Stimulated activated naive CD8-positive, alpha-beta T cell treated with anti-CD3 and anti-CD28 coated beads, Interleukin-15, Interleukin-2, amounts not matched to agents 100 ng/mL and 50 ng/mL, for 24 hours (primary cell): Measurements from ENCODE around the gene IFRD2.
"Not testable (repeated sequence)": the region's sequence is repeated elsewhere in the genome, so short reads cannot be mapped to it uniquely, and the experiment has no call there.

ENCODE experiments used
- H3K27ac Mint-ChIP-seq: one replicate; pipeline ENCODE4 v1.8.0; 2021; ENCODE audit warnings: mild to moderate bottlenecking, mixed read lengths
- H3K27me3 Mint-ChIP-seq: one replicate; pipeline ENCODE4 v1.8.0; 2021; ENCODE audit warnings: mixed read lengths
- H3K36me3 Mint-ChIP-seq: one replicate; pipeline ENCODE4 v1.8.0; 2021; ENCODE audit warnings: low read depth, mixed read lengths
- H3K4me1 Mint-ChIP-seq: one replicate; pipeline ENCODE4 v1.8.0; 2021; ENCODE audit warnings: low read depth, mixed read lengths
- H3K4me3 Mint-ChIP-seq: one replicate; pipeline ENCODE4 v1.8.0; 2021; ENCODE audit warnings: mild to moderate bottlenecking, mixed read lengths
- H3K9me3 Mint-ChIP-seq: one replicate; pipeline ENCODE4 v1.8.0; 2021; ENCODE audit warnings: mixed read lengths

IFRD2 gene

DNA sequence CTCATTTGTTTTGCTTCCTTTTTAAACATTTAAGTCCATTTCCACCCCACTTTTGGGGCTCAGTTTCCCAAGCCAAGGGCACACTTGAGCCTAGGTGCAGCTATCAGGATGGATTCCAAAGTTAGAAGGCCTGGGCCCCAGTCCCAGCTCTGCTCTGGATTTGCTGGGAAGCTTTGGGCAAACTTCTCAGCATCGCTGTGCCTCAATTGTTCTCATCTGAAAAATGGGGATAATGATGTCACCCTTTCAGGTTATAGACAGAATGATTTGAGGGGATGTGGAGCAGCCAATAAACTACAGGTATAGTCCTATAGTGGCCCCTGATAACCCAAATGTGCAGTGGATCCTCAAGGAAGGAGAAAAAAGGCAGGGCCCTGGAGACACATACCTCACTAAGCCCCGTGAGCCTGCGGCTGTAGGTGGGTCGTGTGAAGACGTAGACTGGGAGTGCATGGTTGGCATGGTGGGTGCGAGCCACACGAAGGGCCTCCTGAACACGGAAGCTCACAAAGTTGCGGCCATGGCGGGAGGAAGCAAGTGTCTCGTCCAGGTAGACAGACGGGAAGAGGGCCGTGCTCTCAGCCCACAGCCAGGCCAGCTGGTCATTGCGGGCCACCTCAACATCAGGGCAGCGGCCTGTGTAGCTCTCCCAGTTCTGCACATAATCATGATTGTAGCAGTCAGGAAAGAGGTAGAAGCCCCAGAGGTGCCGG is 27.1 kb upstream of the IFRD2 start:
- Mint-ChIP-seq H3K9me3 (no peaks in the 10 kb centered on the region), H3K4me1 (peaks cover 37% of the 10 kb centered on the region), H3K27ac (no peak overlapping the region), H3K36me3 (peaks cover 8% of the 10 kb centered on the region), H3K27me3 (no peaks in the 10 kb centered on the region), H3K4me3 (peak overlapping the region; percentile 26)

DNA sequence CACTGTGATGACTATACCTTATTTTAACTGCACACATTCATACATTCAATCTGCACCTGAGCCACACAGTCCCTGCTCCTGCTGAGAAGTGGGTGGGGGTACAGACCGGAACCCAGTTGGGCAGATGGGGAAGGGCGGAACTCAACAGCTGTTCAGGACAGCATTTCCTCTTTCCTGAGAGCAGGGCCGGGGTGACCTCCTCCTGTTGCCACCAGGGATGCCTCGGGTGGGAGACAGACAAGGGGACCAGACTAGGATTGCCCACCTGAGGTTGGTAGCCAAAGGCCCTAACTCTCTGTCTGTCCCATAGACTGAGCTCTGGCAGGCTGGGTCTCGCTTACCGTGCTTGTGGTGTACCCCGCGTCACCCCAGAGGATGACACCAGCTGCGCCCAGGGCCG is 26.4 kb upstream of the IFRD2 start:
- Mint-ChIP-seq H3K4me3 (no peak overlapping the region), H3K9me3 (no peaks in the 10 kb centered on the region), H3K27me3 (no peaks in the 10 kb centered on the region), H3K27ac (no peak overlapping the region), H3K36me3 (peaks cover 8% of the 10 kb centered on the region), H3K4me1 (peaks cover 37% of the 10 kb centered on the region)

GRCh38 chr3:50318163-50318562 is 25.9 kb upstream of the IFRD2 start:
- H3K27me3 Mint-ChIP-seq: no peaks in the 10 kb centered on the region
- peaks cover 8% of the 10 kb centered on the region for H3K36me3 Mint-ChIP-seq
- no peak overlapping the region for H3K4me3 Mint-ChIP-seq
- no peaks in the 10 kb centered on the region for H3K9me3 Mint-ChIP-seq
- no peak overlapping the region for H3K27ac Mint-ChIP-seq
- H3K4me1 Mint-ChIP-seq: peaks cover 37% of the 10 kb centered on the region

- peaks cover 8% of the 10 kb centered on the region for H3K36me3 Mint-ChIP-seq
- no peaks in the 10 kb centered on the region for H3K9me3 Mint-ChIP-seq
- H3K27ac Mint-ChIP-seq: no peak overlapping the region
- H3K27me3 Mint-ChIP-seq: no peaks in the 10 kb centered on the region
- no peak overlapping the region for H3K4me3 Mint-ChIP-seq
- peaks cover 37% of the 10 kb centered on the region for H3K4me1 Mint-ChIP-seq
Observed at GRCh38 chr3:50317300-50317699, 25.1 kb upstream of the IFRD2 start.

DNA sequence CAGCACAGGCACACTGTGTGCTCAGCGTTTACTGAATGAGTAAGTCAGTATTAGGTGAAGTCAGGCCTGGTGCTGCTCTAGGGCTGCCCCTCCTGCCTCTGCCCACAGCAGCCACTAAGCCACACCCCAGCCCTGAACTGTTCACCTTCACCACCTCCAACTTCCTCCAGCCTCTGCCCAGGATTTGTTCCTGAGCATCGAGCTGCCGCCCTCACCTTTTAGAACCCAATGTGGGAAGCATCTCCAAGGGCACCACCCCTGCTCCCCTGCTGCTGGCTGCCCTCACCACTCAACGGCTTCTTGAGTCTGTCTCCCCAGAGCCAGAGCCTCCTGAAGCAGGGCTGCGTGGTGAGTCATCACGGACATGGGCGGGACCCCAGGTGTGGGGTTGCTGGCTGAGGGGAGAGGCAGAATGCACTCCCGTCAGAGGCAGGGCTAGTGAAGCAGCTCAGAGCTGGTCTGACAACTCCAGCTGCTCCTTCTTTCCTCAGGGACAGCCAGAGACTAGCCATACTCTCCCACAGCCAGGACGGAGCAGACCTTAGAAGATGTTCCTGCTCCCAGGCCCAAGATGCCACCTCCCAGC is 24.5 kb upstream of the IFRD2 start:
- H3K27ac Mint-ChIP-seq: no peak overlapping the region
- H3K9me3 Mint-ChIP-seq: no peaks in the 10 kb centered on the region
- H3K4me3 Mint-ChIP-seq: no peak overlapping the region
- peaks cover 37% of the 10 kb centered on the region for H3K4me1 Mint-ChIP-seq
- H3K27me3 Mint-ChIP-seq: no peaks in the 10 kb centered on the region
- H3K36me3 Mint-ChIP-seq: peaks cover 8% of the 10 kb centered on the region

- H3K27ac Mint-ChIP-seq: no peak overlapping the region
- no peaks in the 10 kb centered on the region for H3K9me3 Mint-ChIP-seq
- H3K36me3 Mint-ChIP-seq: peaks cover 10% of the 10 kb centered on the region
- H3K4me3 Mint-ChIP-seq: no peak overlapping the region
- no peaks in the 10 kb centered on the region for H3K27me3 Mint-ChIP-seq
- H3K4me1 Mint-ChIP-seq: peaks cover 28% of the 10 kb centered on the region
Observed at GRCh38 chr3:50314816-50315215, 22.6 kb upstream of the IFRD2 start.

GRCh38 chr3:50314342-50314741 is 22.1 kb upstream of the IFRD2 start:
- Mint-ChIP-seq H3K36me3 (peaks cover 14% of the 10 kb centered on the region), H3K9me3 (no peaks in the 10 kb centered on the region), H3K4me3 (no peak overlapping the region), H3K27ac (no peak overlapping the region), H3K4me1 (peaks cover 25% of the 10 kb centered on the region), H3K27me3 (no peaks in the 10 kb centered on the region)

- H3K36me3 Mint-ChIP-seq: peaks cover 10% of the 10 kb centered on the region
- not testable (repeated sequence) for H3K27me3 Mint-ChIP-seq, H3K4me1 Mint-ChIP-seq, H3K9me3 Mint-ChIP-seq, H3K4me3 Mint-ChIP-seq, H3K27ac Mint-ChIP-seq
Observed at GRCh38 chr3:50312041-50312440, 19.8 kb upstream of the IFRD2 start.

GRCh38 chr3:50304601-50305000 is 12.4 kb upstream of the IFRD2 start:
- no peaks in the 10 kb centered on the region for H3K9me3 Mint-ChIP-seq
- no peak overlapping the region for H3K4me3 Mint-ChIP-seq
- peaks cover 20% of the 10 kb centered on the region for H3K4me1 Mint-ChIP-seq
- H3K36me3 Mint-ChIP-seq: peaks cover 6% of the 10 kb centered on the region
- no peaks in the 10 kb centered on the region for H3K27me3 Mint-ChIP-seq
- no peak overlapping the region for H3K27ac Mint-ChIP-seq

DNA sequence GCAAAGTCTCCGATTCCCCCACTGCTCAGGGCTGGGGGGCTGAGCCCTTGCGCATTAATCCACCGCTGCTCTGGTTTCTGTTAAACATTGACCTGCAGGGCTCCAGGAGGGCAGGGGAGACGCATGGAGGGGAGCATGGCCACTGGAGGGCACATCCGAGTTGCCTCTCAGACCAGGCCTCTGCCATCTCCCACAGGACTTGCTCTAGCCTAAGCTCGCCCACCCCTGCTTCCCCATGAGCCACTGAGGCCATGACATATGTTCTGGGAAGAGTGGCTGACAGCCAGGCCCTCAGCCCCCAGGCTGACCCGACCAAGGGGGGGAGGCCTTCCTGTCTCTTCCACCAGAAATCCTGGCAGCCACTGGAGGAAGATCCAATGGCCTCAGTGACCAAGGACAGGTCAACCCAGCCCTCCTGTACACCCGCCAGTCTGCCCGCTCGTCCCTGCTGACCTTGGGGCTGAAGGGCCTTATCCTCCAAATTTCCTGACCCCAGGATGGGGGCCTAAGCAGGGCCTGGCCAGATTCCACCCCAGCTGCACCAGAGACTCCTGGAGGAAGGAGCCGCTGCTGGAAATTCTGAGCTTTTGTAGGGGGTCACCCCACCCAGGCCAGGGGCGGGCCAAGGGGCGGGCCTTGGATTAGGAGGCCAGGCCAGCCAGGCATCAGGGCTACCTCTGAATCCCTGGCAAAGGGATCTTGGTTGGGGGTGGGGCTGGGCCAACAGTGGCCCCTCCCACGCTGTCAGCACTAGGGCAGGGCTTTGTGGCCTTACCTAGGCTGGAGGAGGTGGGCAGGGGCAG is 11.0 kb upstream of the IFRD2 start, which contains the start of gene HYAL1:
Gene HYAL1, minus strand, starts transcription at position 562 of the 803 bp plus-strand sequence. CDS start 618 bp downstream, outside the sequence.
- Mint-ChIP-seq H3K4me3 (no peak within 1 kb of the TSS), H3K27ac (no peak within 1 kb of the TSS), H3K27me3 (no peaks in the 10 kb centered on the region), H3K4me1 (peaks cover 25% of the 10 kb centered on the region), H3K9me3 (no peaks in the 10 kb centered on the region), H3K36me3 (no peaks in the 10 kb centered on the region)

DNA sequence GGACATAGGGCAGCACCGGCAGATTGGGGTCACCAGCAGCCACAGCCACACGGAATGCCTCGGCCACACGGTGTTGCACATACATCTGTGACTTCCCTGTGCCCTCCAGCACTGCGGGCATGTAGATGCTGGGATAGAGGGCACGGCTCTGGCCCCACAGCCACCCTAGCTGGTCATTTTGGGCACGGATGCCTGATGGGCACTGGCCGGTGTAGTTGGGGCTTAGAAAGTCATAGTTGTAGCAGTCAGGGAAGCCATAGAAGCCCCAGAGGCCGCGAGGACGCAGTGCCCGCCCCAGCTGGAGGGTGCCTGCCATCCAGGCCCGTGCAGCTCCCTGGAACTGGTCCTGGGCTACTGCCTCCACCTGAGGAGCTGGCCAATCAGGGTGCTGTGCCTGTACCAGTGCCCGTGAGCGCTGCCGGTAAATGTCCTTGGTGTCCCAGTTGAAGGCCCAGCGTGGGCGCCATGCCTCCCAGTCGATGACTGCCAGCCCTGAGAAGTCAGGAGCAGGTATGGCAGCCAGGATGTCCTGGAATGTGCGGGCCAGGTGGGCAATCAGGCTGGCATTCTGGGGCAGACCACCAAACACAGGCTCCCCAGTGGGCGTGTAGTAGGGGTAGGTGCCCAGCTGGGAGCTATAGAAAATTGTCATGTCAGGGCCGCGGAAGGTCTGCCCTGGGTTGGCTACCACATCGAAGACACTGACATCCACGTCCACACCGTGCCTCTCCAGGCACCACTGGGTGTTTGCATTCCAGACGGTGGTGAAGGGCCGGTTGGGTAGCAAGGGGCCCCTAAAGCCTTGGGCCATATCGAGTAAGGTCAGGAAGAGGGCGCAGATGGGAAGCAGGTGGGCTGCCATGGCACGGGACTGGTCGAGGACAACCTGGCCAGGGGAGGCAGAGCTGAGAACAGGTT is 10.1 kb upstream of the IFRD2 start:
- Mint-ChIP-seq H3K27me3 (no peaks in the 10 kb centered on the region), H3K9me3 (no peaks in the 10 kb centered on the region), H3K4me1 (peaks cover 29% of the 10 kb centered on the region), H3K27ac (no peak overlapping the region), H3K4me3 (no peak overlapping the region), H3K36me3 (no peaks in the 10 kb centered on the region)

- Mint-ChIP-seq H3K27me3 (no peaks in the 10 kb centered on the region), H3K27ac (peak overlapping the region; percentile 91), H3K9me3 (no peaks in the 10 kb centered on the region), H3K36me3 (no peaks in the 10 kb centered on the region), H3K4me1 (peaks cover 29% of the 10 kb centered on the region), H3K4me3 (peak overlapping the region; percentile 99)
Observed at GRCh38 chr3:50300681-50301254, 8.5 kb upstream of the IFRD2 start.

DNA sequence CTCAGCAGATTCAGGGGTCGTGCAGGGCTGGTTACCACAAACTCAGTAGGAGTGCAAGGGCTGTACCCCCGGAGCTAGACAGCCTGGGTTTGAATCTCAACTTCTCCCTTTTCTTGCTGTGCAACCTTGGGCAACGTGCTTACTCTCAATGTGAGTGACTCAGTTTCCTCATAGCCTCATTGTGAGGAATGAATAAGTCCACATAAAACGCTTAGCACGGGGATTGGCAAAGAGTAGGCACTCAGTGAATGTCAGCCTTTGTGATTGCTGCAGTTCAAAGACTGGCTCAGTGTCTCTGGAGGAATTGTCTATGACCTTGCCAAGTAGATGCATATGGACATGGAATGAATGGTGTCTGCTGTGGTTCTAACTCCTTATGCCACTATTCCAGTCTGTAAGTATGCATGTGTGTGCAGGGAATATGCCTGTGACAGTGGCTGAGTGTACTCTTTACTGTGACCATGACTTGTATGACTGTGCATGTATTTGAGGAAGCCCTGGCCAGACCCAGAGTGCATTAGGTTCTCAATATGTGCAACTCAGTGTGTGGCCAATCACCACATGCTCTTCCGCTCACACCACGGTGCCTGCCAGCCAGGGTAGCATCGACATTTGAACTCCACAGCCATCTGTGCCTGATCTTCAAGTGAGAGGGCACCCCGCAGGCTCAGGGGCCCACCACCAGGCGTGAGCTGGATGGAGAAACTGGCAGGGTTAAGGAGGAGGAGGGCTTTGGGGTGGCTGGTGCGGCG is 7.9 kb upstream of the IFRD2 start:
- Mint-ChIP-seq H3K27ac (peak overlapping the region; percentile 91), H3K36me3 (no peaks in the 10 kb centered on the region), H3K27me3 (no peaks in the 10 kb centered on the region), H3K4me3 (peak overlapping the region; percentile 99), H3K4me1 (peaks cover 29% of the 10 kb centered on the region), H3K9me3 (no peaks in the 10 kb centered on the region)

DNA sequence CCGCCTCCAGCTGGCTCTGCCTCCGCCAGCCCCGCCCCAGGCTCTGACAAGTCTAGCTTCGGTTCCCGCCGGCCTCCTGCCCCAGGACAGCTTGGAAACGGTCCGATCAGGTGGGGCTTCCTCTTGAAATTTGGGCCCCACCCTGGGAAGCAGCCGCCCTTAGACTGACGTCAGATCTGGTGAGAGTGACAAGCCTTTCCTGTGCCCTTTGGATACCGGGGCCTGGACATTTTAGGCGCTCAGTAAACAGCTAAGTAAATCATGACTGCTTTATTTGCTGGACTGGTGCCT is 7.4 kb upstream of the IFRD2 start:
- Mint-ChIP-seq H3K4me3 (peak overlapping the region; percentile 99), H3K27ac (peak overlapping the region; percentile 91), H3K4me1 (peaks cover 24% of the 10 kb centered on the region), H3K36me3 (no peaks in the 10 kb centered on the region), H3K9me3 (no peaks in the 10 kb centered on the region), H3K27me3 (no peaks in the 10 kb centered on the region)
